Neural progenitor cell (in vitro differentiated cells): Measurements from ENCODE around the gene PTPRN2.

ENCODE experiments used
- EZH2 ChIP-seq: fragments of 200-600 bp; sonication (generic); IDR thresholded peaks from 2 replicates; pipeline ENCODE4 v1.6.1; 2017; ENCODE audit warnings: antibody characterized with exemption, mild to moderate bottlenecking, moderate library complexity
- EZH2phosphoT487 ChIP-seq: fragments of 200-600 bp; sonication (generic); IDR thresholded peaks from 2 replicates; pipeline ENCODE4 v1.6.1; 2017; ENCODE audit warnings: antibody characterized with exemption
- TF ChIP-seq, protein P1 (sequence below): fragments of 200-600 bp; sonication (generic); IDR thresholded peaks from 2 replicates; pipeline ENCODE4 v1.5.1; 2017; ENCODE audit warnings: antibody characterized with exemption, mild to moderate bottlenecking

DNA sequence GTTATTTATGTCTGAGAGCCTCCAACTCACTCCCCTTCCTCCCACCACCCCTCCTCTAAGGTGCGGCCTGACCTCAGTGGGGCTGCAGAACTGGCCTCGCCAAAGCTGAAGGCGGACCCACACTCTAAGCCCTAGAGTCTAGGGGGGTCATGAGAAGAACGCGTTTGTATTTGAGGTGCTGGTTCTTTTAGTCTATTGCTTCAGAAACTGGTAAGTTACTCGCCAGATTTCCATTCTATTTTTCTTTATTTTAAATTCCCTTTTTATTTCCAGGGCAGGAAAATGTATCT is 893.3 kb downstream of the PTPRN2 start:
- TF ChIP-seq, protein P1, sequence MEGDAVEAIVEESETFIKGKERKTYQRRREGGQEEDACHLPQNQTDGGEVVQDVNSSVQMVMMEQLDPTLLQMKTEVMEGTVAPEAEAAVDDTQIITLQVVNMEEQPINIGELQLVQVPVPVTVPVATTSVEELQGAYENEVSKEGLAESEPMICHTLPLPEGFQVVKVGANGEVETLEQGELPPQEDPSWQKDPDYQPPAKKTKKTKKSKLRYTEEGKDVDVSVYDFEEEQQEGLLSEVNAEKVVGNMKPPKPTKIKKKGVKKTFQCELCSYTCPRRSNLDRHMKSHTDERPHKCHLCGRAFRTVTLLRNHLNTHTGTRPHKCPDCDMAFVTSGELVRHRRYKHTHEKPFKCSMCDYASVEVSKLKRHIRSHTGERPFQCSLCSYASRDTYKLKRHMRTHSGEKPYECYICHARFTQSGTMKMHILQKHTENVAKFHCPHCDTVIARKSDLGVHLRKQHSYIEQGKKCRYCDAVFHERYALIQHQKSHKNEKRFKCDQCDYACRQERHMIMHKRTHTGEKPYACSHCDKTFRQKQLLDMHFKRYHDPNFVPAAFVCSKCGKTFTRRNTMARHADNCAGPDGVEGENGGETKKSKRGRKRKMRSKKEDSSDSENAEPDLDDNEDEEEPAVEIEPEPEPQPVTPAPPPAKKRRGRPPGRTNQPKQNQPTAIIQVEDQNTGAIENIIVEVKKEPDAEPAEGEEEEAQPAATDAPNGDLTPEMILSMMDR: no peak
- TF ChIP-seq EZH2phosphoT487: peak; percentile 11
- peak; percentile 53 for TF ChIP-seq EZH2
